Stimulated activated CD8-positive, alpha-beta memory T cell treated with anti-CD3 and anti-CD28 coated beads, Interleukin-2, amount 100 ng/mL, for 48 hours (primary cell): ENCODE results near the gene DYNLT4.
"Not testable (repeated sequence)": the region's sequence is repeated elsewhere in the genome, so short reads cannot be mapped to it uniquely, and the experiment has no call there.

Experiments used
- DNase-seq, 2 donors: peaks; one replicate each; pipeline ENCODE4 v3.0.0-alpha.2; 2020; ENCODE audit warnings: low read depth in 2 of 2

DYNLT4 gene

DNA sequence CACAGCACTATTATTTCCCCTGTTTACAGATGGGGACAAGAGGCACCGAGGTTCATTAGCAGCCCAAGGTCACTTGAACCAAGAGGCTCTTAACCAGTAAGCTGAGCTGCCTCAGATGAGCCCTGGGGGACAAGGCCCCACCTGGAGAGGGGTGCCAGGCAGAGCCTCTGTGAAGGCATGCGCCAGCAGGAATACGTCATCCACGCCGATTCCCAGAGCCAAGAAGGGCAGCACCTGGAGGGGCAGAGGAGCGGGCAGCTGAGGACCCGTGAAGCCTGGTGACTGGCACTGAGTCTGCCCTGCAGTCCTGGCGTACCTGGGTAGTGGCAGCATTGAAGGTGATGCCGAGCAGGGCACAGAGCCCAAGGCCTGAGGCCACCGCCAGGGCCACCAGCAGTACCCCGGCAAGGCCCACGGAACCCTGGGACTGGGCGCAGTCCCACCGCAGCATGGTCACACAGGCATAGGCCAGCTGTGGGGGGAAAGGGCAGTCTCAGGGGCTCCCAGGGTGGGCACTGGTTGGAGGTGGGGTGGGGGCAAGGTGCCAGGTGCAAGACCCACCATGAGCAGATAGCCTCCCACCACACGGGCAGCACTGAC, 21.8 kb upstream of the DYNLT4 start:
- DNase-seq, result no peak

DNA sequence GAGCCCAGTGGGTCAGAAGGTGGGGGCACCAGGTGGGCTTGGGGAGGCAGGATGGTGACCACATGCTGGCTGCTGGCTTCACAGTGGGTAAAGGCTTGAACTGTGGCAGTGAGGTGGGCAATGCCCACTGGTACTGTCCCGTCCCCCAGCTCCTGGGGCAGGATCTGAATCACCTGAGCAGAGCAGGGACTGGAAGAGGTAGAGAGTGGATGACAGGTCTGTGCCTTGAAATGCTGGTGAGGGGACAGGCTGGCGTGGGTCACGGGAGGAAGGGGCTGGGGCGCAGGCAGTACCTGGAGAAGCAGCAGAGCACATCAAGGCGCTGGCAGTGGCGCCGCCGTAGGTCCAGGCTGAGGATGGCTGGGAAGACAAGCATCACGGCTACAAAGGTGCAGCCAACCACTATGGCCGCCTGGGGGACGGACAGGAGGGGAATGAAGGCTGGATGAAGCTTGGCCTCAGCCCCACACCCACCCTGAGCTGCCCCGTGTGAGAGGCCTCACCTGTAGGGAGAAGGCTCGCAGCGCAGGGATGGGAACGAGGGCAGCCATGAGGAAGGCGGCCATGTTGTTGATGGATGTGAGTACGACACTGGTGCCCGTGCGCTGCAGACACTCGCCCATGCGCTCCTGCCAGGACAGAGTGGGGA, 21.0 kb upstream of the DYNLT4 start:
- no peak for DNase-seq

DNA sequence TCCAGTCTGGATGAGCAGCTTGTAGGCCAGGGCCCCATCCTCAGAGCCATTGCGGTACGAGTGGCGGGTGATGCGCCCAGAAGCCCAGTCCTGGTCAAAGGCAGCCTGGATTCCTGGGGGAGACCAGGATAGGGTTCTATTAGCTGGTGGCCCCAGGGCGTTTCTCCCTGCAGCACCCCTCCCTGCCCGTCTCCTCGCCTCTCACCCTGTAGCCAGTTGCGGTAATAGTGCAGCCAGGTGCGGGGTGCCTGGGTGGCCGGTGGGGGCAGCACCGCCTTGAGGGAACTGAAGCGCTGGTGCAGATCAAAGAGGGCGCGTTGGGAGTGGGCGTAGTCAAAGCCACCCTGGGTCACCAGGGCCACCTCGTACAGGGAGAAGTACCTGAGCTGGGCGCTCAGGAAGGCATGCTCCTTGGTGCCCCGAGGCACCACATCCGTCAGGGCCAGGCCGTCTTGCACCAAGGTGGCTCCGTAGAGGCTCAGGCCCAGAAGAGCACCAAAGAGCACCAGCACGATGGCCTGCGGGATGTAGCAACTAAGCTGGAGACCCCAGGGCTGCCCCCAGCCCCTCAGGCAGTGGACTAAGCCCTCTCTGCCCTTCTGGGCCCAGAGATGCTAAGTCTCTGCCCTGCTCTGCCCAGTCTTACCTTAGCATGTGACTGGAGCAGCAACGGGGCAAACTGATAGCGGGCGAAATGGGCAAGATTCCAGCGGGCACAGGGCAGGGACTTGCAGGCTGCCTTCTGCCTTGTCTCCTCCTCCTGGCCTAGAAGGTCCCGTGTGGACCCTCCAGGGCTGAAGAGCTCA, 20.2 kb upstream of the DYNLT4 start:
- DNase-seq, result no peak

DNA sequence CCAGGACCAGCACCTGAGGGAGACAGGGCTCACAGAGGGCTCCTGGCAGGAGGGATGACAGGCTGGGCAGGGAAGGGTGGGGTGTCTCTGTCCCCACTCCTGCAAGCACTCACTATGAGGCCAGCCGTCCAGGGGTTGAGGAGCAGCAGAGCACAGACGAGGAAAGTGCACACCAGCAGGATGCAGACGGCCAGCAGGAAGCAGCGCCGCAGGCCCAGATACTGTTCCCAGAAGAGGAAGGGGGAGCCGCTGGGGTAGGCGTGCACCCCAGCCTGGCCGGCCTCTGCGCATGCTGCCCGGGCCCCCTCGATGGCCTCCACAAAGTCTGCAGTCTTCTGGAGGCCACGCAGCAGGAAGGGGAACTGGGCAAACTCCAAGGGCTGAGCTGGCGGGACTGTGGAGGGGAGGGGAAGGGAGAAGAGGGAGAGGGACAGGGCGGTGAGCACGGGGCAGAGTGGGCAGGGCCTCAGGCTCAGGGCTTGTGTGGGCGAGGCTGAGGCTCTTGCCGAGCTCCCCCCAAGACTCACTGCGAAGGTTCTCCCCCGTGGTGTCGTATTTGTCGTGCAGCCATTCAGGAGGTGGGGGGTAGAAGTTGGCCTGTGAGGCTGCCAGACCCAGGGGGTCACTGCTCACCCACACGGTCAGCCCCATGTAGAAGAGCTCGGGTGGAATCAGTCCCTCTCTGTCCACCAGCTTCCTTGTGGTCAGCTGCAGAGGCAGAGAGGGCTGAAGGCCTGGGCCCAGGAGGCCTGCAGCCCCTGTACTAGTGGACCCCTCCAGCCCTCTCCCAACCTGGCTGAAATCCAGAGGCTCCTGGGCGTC, 19.4 kb upstream of the DYNLT4 start:
- no peak for DNase-seq

DNA sequence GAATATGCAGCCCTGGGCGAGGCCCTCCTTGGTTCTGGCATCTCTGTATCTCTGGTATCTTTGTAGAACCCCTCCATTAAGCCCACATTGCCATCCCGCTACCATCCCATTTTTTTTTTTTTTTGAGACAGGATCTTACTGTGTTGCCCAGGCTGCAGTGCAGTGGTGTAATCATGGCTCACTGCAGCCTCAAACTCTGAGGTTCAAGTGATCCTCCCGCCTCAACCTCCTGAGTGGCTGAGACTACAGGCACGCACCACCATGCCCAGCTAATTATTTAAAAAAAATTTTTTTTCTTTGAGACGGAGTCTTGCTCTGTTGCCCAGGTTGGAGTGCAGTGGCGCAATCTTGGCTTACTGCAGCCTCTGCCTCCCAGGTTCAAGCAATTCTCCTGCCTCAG, 17.2 kb upstream of the DYNLT4 start:
- not testable (repeated sequence) for DNase-seq

DNA sequence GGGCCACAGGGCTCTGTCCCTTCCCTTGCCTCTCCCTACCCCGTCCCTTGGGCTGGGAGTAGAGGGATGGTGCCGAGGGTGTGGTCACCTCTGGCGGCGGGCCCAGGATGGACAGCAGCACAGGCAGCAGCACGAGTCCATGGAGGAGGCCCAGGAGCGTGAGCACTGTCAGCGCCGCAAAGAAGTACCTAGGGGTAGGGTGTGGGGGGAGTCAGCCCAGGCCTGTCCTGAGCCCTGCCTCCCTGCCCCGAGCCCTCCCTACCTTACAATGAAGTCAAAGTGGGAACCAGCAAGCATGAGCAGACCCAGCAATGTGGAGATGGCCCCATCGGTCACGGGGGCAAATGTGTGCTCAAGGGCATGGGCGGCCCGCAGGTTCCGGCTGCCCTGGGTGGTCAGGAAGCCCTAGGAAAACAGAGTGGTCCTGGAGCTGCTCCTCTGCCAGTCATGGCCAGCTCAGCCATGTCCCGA, 15.9 kb upstream of the DYNLT4 start:
- no peak for DNase-seq

DNA sequence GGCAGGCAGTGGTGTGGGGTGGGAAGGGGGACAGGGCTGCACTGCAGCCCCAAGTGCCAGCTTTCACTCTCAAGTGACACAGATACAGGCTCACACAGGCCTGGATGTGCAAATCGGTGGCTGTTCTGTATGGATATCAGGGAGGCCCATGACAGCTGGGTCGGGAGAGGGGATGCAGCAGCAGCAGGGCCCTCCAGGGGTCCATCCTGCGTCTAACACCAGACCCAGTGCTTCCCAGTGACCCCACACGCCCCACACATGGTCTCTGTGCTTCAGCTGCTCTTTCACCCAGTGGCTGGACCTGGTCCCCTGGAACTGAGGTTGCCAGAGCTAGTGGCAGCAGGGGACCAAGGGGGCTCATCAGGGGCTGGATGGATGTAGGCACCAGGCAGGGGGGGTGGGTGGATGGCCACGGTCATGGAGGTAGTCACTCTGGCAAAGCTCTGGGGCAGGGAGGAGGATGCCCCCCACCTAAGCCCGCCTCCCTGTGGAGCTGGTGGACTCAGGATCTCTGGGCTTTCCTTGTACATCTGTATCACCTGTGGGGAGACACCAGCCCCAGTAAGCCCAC, 15.1 kb upstream of the DYNLT4 start:
- DNase-seq, result no peak

DNA sequence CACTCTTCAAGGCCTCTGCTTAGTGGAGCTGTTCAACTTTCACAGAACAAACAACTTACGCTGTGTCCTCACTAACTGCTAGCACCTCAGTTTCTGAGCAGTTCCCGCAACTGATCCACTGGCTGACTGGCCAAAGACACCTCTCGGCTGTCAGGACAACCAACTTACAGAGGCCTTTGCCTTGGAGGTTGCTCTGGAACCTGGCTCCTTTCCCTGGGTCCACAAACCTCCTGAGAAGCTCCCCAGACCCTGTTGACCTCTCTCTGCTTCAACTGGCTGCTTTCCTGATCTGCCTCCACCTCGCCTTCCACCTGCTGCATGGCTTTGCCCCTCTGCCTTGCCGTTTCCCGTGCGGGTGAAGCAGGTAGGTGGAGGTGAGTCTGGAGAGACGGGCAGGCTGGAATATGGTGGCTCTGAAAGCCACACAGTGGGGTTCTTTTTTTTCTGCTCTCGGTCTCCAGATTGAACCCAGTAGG, 14.1 kb upstream of the DYNLT4 start:
- no peak for DNase-seq

DNA sequence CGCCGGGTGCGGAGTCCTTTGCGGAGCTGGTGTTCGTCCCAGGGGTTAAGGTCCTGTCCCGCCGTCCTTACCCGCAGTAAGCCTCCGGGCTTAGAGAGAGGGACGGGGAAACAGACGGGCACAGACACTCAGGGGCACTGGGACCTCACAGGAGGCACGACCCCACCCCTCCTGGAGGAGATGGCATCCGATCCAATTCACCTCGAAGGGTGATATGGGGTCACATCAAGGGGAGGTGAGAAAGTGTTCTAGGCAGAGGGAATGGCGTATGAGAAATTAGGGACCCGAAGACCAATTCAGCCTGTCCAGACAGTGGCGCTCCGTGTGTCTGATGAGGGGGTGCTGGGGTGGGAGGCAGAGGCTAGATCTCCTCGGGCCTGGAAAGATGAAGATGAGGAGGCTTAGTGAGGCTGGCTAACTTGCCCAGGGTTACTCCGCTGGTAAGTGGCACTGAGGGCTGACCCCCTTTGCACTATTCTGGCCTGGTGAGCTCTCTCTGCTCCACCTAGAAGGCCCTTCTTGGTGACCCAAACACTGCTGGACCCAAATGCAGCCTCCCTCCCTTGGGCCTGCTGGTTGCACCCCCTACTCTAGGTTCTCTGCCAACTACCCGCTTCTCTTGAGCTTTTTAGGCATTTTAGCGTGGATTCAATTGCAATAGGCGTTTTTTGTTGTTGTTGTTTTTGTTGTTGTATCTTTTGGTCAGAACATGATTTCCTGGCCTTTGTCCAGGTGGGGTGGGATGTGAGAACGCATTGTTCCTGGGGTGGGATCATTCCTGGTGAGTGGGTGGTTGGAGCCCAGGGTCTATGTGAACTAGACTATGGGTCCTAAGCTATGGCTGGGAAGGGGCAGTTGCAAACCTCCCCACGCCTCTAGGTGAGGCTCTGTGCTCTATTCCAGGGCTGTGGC, 13.4 kb upstream of the DYNLT4 start:
- no peak for DNase-seq

DNA sequence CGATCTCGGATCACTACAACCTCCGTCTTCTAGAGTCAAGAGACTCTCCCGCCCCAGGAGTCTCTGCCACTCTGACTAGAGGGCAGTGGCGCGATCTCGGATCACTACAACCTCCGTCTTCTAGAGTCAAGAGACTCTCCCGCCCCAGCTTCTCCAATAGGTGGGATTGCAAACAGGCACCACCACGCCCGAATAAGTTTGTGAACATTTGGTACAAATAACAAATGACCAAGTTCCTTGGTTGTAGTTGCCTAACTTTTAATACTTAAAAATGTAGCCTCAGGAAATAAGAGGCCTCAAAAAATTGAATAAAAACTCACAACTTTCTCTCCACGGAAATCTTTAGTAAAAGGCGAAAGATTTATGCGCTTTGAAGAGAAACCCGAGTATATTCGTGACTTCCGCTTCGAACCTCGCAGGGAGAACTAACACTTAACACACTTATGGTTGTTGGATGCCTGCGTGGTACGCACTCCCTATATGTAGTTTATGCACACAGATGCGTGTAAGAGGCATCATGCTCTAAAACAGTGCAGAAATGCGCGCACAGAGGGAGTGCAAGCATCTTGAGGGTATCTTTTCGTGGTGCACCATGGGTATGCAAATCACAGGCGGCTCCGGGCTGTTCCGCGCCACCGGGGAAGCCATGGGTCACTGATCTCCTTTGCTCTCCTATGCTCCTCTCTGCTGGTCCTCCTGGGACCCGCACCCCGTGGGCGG, 12.6 kb upstream of the DYNLT4 start:
- DNase-seq, result peak; percentile 69 to 75

DNA sequence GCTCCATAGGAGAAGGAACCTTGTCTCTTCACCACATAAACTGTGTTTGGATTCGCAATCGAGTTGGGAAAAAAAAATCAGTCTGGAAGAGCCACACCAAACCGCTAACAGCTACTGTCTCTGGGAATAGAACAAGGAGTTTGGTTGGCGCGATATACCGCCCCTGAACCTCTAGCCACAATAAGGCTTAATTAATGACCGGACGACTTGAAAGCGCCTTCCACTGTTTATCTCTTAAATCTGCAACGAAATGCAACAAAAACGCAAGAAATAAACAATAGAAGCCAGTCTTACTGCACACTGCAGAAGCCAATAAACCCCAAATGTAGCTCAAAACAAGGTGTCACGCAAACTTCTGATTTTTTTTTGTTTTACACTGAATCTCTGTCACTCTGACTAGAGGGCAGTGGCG, 12.1 kb upstream of the DYNLT4 start:
- no peak for DNase-seq

DNA sequence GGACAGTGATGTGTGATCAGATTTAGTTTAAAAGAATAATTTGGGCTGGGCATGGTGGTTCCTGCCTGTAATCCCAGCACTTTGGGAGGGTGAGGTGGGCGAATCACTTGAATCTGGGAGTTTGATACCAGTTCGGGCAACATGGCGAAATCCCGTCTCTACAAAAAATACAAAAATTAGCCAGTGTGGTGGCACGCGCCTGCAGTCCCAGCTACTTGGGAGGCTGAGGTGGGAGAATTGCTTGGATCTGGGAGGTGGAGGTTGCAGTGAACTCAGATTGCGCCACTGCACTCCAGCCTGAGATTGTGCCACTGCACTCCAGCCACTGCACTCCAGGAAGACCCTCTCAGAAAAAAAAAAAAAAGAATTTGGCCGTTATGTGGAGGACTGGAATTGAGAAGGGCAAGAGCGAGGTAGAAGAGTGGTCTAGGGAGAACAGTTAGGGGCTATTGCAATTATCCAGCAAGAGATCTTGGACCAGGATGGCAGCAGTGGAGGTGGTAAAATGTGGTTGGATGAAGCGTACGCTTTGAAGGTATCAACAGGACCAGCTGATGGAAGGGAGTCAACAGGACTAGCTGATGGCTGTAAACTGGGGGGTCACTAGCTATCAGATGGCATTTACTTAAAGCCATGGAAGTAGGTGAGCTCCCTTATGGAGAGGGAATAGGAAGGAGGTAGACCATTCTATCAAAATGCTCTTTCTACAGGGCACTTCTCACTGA, 10.8 kb upstream of the DYNLT4 start:
- DNase-seq, result no peak

DNA sequence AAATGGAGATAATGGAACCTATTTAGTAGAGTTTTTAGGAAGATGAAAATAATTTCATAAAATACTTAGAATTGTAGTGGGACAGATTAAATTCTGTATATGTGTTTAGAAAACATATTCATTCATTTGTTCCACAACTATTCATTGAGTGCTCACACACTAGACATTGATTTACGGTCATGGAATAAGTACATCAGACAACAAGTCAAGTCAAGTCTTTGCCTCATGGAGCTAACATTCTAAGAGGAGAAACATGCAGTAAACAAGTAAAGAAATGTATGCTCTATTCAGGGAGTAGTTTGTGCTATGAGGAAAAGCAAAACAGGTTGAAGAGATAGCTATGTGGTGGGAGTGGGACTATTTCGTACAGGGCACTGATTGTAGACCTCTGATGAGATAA, 10.2 kb upstream of the DYNLT4 start:
- DNase-seq, result no peak

DNA sequence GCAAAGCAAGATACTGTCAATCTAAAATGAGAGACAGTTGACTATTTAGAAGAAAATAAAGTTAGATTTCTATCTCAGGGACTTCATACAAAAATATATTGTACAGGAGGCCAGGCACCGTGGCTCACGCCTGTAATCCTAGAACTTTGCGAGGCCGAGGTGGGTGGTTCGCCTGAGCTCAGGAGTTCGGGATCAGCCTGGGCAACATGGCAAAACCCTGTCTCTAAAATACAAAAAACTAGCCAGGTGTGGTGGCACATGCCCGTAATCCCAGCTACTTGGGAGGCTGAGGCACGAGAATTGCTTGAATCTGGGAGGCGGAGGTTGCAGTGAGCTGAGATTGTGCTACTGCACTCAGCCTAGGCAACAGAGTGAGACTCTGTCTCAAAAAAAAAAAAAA, 8.8 kb upstream of the DYNLT4 start:
- not testable (repeated sequence) for DNase-seq

DNA sequence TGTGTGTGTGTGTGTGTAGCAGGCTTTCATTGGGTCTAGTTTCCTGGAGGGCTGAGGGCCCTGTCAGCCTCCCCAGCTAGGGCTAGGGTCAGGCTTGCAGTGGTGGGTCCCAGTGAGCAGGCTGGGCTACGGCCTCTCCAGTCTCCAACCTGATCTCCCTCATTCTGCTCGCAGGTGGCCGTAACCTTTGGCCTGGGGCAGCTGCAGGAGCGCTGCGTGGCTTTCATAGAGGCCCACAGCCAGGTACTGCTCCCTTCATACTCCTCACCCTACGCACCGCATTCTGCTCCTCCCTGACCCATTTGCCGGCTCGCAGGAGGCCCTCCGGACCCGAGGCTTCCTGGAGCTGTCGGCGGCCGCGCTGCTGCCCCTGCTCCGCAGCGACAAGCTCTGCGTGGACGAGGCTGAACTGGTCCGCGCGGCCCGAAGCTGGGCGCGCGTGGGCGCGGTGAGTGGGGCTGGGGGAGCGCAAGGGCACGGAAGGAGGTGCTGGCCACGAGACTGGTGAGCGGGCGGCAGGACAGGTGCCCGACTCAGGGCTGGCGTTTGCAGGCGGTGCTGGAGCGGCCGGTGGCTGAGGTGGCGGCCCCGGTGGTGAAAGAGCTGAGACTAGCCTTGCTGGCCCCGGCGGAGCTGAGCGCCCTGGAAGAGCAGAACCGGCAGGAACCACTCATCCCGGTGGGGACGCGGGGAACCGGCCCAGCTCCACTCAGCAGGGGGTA, 5.8 kb upstream of the DYNLT4 start:
- no peak for DNase-seq

DNA sequence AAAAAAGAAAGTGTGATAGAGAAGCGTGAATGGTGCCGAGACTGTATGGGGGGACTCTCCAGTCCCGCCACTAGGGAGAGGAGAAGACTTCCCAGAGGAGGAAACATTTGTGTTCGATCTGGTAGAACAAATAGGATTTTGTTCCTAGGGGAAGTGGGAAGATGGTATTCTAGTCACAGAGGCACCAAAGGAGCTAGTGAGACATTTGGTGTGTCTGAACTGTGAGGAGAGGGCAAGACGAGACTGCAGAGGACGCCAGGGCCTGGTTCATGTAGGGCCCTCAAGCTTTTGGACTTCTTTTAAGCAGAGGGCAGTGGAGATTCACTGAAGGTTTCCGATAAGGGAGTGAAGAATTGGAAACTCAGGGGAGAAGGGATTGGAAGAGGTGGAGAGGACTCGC, 4.1 kb upstream of the DYNLT4 start:
- no peak for DNase-seq

DNA sequence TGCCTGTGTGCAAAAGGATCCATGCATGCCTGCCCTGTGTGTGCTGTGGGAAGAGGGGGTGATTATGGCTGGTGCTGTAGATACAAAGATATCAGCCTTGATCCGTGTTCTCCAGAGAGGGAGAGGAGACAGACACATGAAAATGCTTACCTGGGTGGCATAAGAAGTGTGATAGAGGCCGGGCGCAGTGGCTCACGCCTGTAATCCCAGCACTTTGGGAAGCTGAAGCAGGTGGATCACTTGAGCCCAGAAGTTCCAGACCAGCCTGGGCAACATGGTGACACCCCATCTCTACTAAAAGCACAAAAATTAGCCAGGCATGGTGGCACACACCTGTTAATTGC, 3.6 kb upstream of the DYNLT4 start:
- not testable (repeated sequence) for DNase-seq

DNA sequence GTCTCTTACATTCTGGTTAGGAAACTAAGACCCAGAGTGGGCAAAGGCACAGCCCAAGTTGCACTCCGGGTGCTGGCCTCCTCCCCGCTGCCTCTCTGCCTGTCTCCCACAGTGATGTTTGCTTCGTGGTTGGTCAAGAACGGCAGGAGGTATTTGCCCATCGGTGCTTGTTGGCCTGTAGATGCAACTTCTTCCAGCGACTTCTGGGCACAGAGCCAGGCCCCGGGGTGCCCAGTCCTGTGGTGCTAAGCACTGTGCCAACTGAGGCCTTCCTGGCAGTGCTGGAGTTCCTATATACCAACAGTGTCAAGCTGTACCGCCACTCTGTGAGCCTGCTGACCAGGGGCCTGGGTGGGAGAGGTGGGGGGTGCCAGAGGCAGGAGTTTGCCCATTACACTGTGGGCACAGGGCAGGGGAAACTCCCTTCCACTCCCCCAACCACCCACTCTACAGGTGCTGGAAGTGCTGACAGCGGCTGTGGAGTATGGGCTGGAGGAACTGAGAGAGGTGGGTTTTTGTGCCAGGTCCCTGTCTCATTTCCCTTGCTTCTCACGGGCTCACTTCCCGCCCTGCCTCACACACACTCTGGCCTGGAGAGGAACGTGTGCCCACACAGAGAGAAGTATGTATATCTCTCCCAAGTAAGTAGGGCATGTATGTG, 3.1 kb upstream of the DYNLT4 start:
- DNase-seq, result no peak
